IMR-90 (cell line): ENCODE measurements around the gene YRDC. TPM values are rescaled to one million over a fixed set of nuclear protein-coding genes. Genes with fewer than 3 reads are reported as not detected.

ENCODE experiments used
- ATAC-seq: fragments of 200-7000 bp; cut with Tn5 transposase; 2 replicates; pipeline ENCODE4 v1.9.1; 2020; ENCODE audit warnings: low read depth, mild to moderate bottlenecking, moderate library complexity
- BruUV-seq: library from RNA; stranded (reverse); fragments of 400-500 nt; replicated peaks from 2 replicates; lab custom pipeline; 2021; lab: Mats Ljungman, UMichigan
- CTCF ChIA-PET: fragments of 300-600 bp; formaldehyde crosslinking; extraction: SDS; loops from one replicate; lab custom pipeline; 2021; ENCODE audit warnings: antibody characterized with exemption; lab: Yijun Ruan, JAX
- POLR2A ChIA-PET: fragments of 300-600 bp; sonication (Branson Sonifier 250); formaldehyde crosslinking; loops from one replicate; lab custom pipeline; 2022; ENCODE audit warnings: antibody characterized with exemption; ENCODE audit not compliant: unreplicated experiment; lab: Charles Lee
- DNase-seq: peaks from one replicate; pipeline ENCODE4 v3.0.0; 2013
- H2AFZ ChIP-seq: replicated peaks from 2 replicates; pipeline ENCODE3; 2013; ENCODE audit warnings: low read length, mild to moderate bottlenecking; ENCODE audit not compliant: poor library complexity
- H2AK5ac ChIP-seq: 2 replicates; pipeline ENCODE4 v1.6.1; 2013; ENCODE audit warnings: low read depth, low read length, inconsistent platforms
- H2AK9ac ChIP-seq: replicated peaks from 2 replicates; pipeline ENCODE3; 2013; ENCODE audit warnings: mild to moderate bottlenecking, low read depth, low read length, moderate library complexity; ENCODE audit not compliant: poor library complexity
- H2BK120ac ChIP-seq: 2 replicates; pipeline ENCODE4 v1.6.1; 2013; ENCODE audit warnings: low read depth, low read length, inconsistent platforms
- H2BK15ac ChIP-seq: 3 replicates; pipeline ENCODE4 v1.6.1; 2013; ENCODE audit warnings: low read depth, low read length, inconsistent platforms
- H2BK20ac ChIP-seq: 2 replicates; pipeline ENCODE4 v1.6.1; 2013; ENCODE audit warnings: low read depth, mild to moderate bottlenecking, inconsistent platforms, low read length, moderate library complexity
- H2BK5ac ChIP-seq: 2 replicates; pipeline ENCODE4 v1.6.1; 2013; ENCODE audit warnings: mild to moderate bottlenecking, low read depth, low read length, inconsistent platforms; ENCODE audit not compliant: poor library complexity, severe bottlenecking
- H3K14ac ChIP-seq: replicated peaks from 2 replicates; pipeline ENCODE4 v1.6.1; 2013; ENCODE audit warnings: low read depth, low read length, inconsistent platforms
- H3K18ac ChIP-seq: 2 replicates; pipeline ENCODE4 v1.6.1; 2013; ENCODE audit warnings: low read depth, low read length, control low read depth
- H3K23ac ChIP-seq: 2 replicates; pipeline ENCODE4 v1.6.1; 2013; ENCODE audit warnings: low read depth, low read length, inconsistent platforms
- H3K27ac ChIP-seq: 2 replicates; pipeline ENCODE4 v1.5.1; 2013; ENCODE audit warnings: mild to moderate bottlenecking, control low read depth, low read length; ENCODE audit not compliant: insufficient read depth
- H3K27me3 ChIP-seq: 2 replicates; pipeline ENCODE4 v1.6.1; 2013; ENCODE audit warnings: low read length; ENCODE audit not compliant: control insufficient read depth, insufficient read depth
- H3K36me3 ChIP-seq: 2 replicates; pipeline ENCODE4 v1.6.1; 2013; ENCODE audit warnings: low read length, mixed read lengths; ENCODE audit not compliant: control insufficient read depth, insufficient read depth
- H3K4ac ChIP-seq: 2 replicates; pipeline ENCODE4 v1.6.1; 2013; ENCODE audit warnings: low read depth, low read length, inconsistent platforms
- H3K4me1 ChIP-seq: 2 replicates; pipeline ENCODE4 v1.6.1; 2013; ENCODE audit warnings: low read length, mixed read lengths; ENCODE audit not compliant: control insufficient read depth, insufficient read depth
- H3K4me2 ChIP-seq: 2 replicates; pipeline ENCODE4 v1.6.1; 2013; ENCODE audit warnings: low read depth, mild to moderate bottlenecking, control low read depth, low read length, moderate library complexity
- H3K4me3 ChIP-seq: 2 replicates; pipeline ENCODE4 v1.5.1; 2013; ENCODE audit warnings: low read depth, mild to moderate bottlenecking, control low read depth, low read length, moderate library complexity; ENCODE audit not compliant: insufficient read depth
- H3K56ac ChIP-seq: 2 replicates; pipeline ENCODE4 v1.6.1; 2013; ENCODE audit warnings: low read length, inconsistent platforms; ENCODE audit not compliant: insufficient read depth; ENCODE audit errors: extremely low read depth
- H3K79me1 ChIP-seq, 2 experiments: 2 replicates each; pipeline ENCODE4 v1.6.1; 2013; ENCODE audit warnings: low read length in 2 of 2, inconsistent platforms in 1 of 2, low read depth in 1 of 2
- H3K9ac ChIP-seq: 2 replicates; pipeline ENCODE4 v1.6.1; 2013; ENCODE audit warnings: low read depth, low read length, control low read depth
- H3K9me1 ChIP-seq: 2 replicates; pipeline ENCODE4 v1.6.1; 2013; ENCODE audit warnings: low read length, inconsistent platforms; ENCODE audit not compliant: insufficient read depth
- H3K9me3 ChIP-seq: 2 replicates; pipeline ENCODE4 v1.6.1; 2013; ENCODE audit warnings: low read length; ENCODE audit not compliant: control insufficient read depth, insufficient read depth
- H4K20me1 ChIP-seq: 2 replicates; pipeline ENCODE4 v1.6.1; 2013; ENCODE audit warnings: low read length, inconsistent platforms; ENCODE audit not compliant: insufficient read depth
- H4K5ac ChIP-seq: 2 replicates; pipeline ENCODE4 v1.6.1; 2013; ENCODE audit warnings: mild to moderate bottlenecking, low read depth, low read length, control low read depth
- H4K8ac ChIP-seq, 2 experiments: 2 replicates each; pipeline ENCODE4 v1.6.1; 2013; ENCODE audit warnings: low read depth in 2 of 2, low read length in 2 of 2, control low read depth in 1 of 2, inconsistent platforms in 1 of 2
- H4K91ac ChIP-seq: 2 replicates; pipeline ENCODE4 v1.6.1; 2013; ENCODE audit warnings: low read depth, low read length, inconsistent platforms; ENCODE audit not compliant: insufficient read depth
- BHLHE40 ChIP-seq: fragments of 150-350 bp; IDR thresholded peaks from 2 replicates; pipeline ENCODE4 v1.6.1; 2016; ENCODE audit warnings: mild to moderate bottlenecking, low read depth, low read length
- CEBPB ChIP-seq: IDR thresholded peaks from 2 replicates; pipeline ENCODE4 v1.6.1; 2012; ENCODE audit warnings: low read depth, low read length, improper control_type of control experiment
- CHD1 ChIP-seq: IDR thresholded peaks from 2 replicates; pipeline ENCODE4 v1.6.1; 2012; ENCODE audit warnings: low read depth, low read length, improper control_type of control experiment
- CTCF ChIP-seq: conservative IDR thresholded peaks from 2 replicates; pipeline ENCODE4 v1.5.1; 2012; ENCODE audit warnings: mild to moderate bottlenecking, low read depth, low read length, improper control_type of control experiment
- ELK1 ChIP-seq: fragments of 150-350 bp; IDR thresholded peaks from 2 replicates; pipeline ENCODE4 v1.6.1; 2016; ENCODE audit warnings: low read depth, mild to moderate bottlenecking, low read length, moderate library complexity, borderline replicate concordance
- FOS ChIP-seq: fragments of 150-350 bp; IDR thresholded peaks from 2 replicates; pipeline ENCODE4 v1.6.1; 2016; ENCODE audit warnings: low read depth, low read length
- MAFK ChIP-seq: IDR thresholded peaks from 2 replicates; pipeline ENCODE4 v1.6.1; 2012; ENCODE audit warnings: low read depth, low read length, improper control_type of control experiment
- MAZ ChIP-seq: IDR thresholded peaks from 2 replicates; pipeline ENCODE4 v1.6.1; 2012; ENCODE audit warnings: low read depth, mild to moderate bottlenecking, low read length, improper control_type of control experiment, moderate library complexity, borderline replicate concordance
- MXI1 ChIP-seq: IDR thresholded peaks from 2 replicates; pipeline ENCODE4 v1.6.1; 2012; ENCODE audit warnings: low read depth, mild to moderate bottlenecking, low read length, moderate library complexity, borderline replicate concordance
- NFE2L2 ChIP-seq: fragments of 150-350 bp; IDR thresholded peaks from 2 replicates; pipeline ENCODE4 v1.6.1; 2016; ENCODE audit warnings: low read depth, mild to moderate bottlenecking, low read length
- POLR2A ChIP-seq: IDR thresholded peaks from 2 replicates; pipeline ENCODE4 v1.6.1; 2012; ENCODE audit warnings: mild to moderate bottlenecking, low read depth, low read length
- RAD21 ChIP-seq: IDR thresholded peaks from 2 replicates; pipeline ENCODE4 v1.6.1; 2012; ENCODE audit warnings: low read length, improper control_type of control experiment
- RCOR1 ChIP-seq: IDR thresholded peaks from 2 replicates; pipeline ENCODE4 v1.6.1; 2012; ENCODE audit warnings: mild to moderate bottlenecking, low read length, improper control_type of control experiment; ENCODE audit not compliant: insufficient replicate concordance
- RFX5 ChIP-seq: IDR thresholded peaks from 2 replicates; pipeline ENCODE4 v1.8.0; 2012; ENCODE audit warnings: low read depth, mild to moderate bottlenecking, low read length, moderate library complexity
- SMC3 ChIP-seq: fragments of 150-350 bp; IDR thresholded peaks from 2 replicates; pipeline ENCODE4 v1.6.1; 2016; ENCODE audit warnings: low read depth, mild to moderate bottlenecking, antibody characterized with exemption, low read length, moderate library complexity
- WGBS, 2 experiments: methylation state at CpG; one replicate each; pipeline versions ENCODE4 v1.1.5 to v1.1.7; 2013; ENCODE audit warnings: missing lambda C conversion rate in 2 of 2; ENCODE audit not compliant: insufficient read length in 1 of 2; ENCODE audit errors: extremely low coverage in 2 of 2; 5-methylcytosine and 5-hydroxymethylcytosine counted together
- dilution Hi-C: fragments of 300-500 bp; cut with HindIII; formaldehyde crosslinking; loops from one replicate; pipeline ENCODE4 v1.14.3; 2018; ENCODE audit warnings: low sequenced_read_pairs; ENCODE audit not compliant: unreplicated experiment
- in situ Hi-C: fragments of 300-500 bp; cut with MboI; formaldehyde crosslinking; loops from 3 replicates; pipeline ENCODE4 v1.14.3; 2019; ENCODE audit warnings: low sequenced_read_pairs, inconsistent platforms, mixed read lengths
- intact Hi-C: fragments of 100-400 bp; cut with micrococcal nuclease; formaldehyde crosslinking; loops from 2 replicates; pipeline ENCODE4 v1.10.0; 2022
- polyA plus RNA-seq, 3 experiments: library from polyadenylated mRNA; depleted of rRNA; stranded (reverse); fragments of >200 nt; gene quantifications; 2 replicates each; pipeline ENCODE4 v1.2.3, GENCODE V29; 2012; ENCODE audit warnings: low replicate concordance in 1 of 3
- total RNA-seq: library from RNA; depleted of rRNA; stranded (reverse); fragments of >200 nt; gene quantifications from 2 replicates; pipeline ENCODE4 v1.2.3, GENCODE V29; 2012
- TF ChIP-seq, protein P1 (sequence below): fragments of 150-350 bp; IDR thresholded peaks from 2 replicates; pipeline ENCODE4 v1.6.1; 2017; ENCODE audit warnings: mild to moderate bottlenecking, antibody characterized with exemption, low read length, low read depth

YRDC gene
- total and polyA plus RNA-seq, 2 of the 4 experiments (the other 2 are of a cell fraction): 21.0 to 21.7 TPM

- CTCF ChIA-PET: no interaction called here
- H3K4me2 ChIP-seq: no peak overlapping the region
These were observed 41.9 kb downstream of the YRDC start for GRCh38 chr1:37765916-37766664.

More at GRCh38 chr1:37765916-37766664, 41.9 kb downstream of the YRDC start:
- Histone ChIP-seq H2BK15ac (no peak overlapping the region), H3K9me3 (no peaks in the 10 kb centered on the region; the same call in 1 of the 2 replicates), H2BK20ac (no peak overlapping the region), H3K27me3 (peaks cover 42% of the 10 kb centered on the region), H3K9ac (no peak overlapping the region), H3K18ac (no peak overlapping the region), H3K27ac (no peak overlapping the region), H3K79me1 (no peaks in the 10 kb centered on the region), H2BK5ac (no peak overlapping the region), H3K4ac (no peak overlapping the region), H4K91ac (no peak overlapping the region), H4K8ac (no peak overlapping the region), H4K5ac (no peak overlapping the region), H2AK9ac (no peak overlapping the region), H3K23ac (no peak overlapping the region), H2AK5ac (no peak overlapping the region), H3K9me1 (no peaks in the 10 kb centered on the region), H2AFZ (peak overlapping the region; percentile 58), H3K4me3 (no peak overlapping the region), H3K14ac (no peak overlapping the region), H3K4me1 (no peaks in the 10 kb centered on the region), H4K20me1 (no peaks in the 10 kb centered on the region), H3K56ac (no peak overlapping the region), H3K36me3 (no peaks in the 10 kb centered on the region), H2BK120ac (no peak overlapping the region)
- DNase-seq (no peak), ATAC-seq (no peak; the same call in 1 of the 2 replicates)
- in situ Hi-C loops (no loop called here), intact Hi-C loops (no loop called here), dilution Hi-C loops (no loop called here)
- BruUV-seq: no TSS peak
- POLR2A ChIA-PET: no interaction called here
- 4% methylated on average over 9 of the region's 27 CpGs; no CpG with 5 or more reads in 1 of the 2 experiments for WGBS, 2 experiments
- TF ChIP-seq CHD1: no peak
- TF ChIP-seq RCOR1: no peak
- TF ChIP-seq CEBPB: no peak
- TF ChIP-seq, protein P1, sequence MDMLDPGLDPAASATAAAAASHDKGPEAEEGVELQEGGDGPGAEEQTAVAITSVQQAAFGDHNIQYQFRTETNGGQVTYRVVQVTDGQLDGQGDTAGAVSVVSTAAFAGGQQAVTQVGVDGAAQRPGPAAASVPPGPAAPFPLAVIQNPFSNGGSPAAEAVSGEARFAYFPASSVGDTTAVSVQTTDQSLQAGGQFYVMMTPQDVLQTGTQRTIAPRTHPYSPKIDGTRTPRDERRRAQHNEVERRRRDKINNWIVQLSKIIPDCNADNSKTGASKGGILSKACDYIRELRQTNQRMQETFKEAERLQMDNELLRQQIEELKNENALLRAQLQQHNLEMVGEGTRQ: no peak
- no peak for TF ChIP-seq MAFK
- TF ChIP-seq SMC3: no peak
- TF ChIP-seq ELK1: no peak
- no peak for TF ChIP-seq MXI1
- no peak for TF ChIP-seq RAD21
- no peak for TF ChIP-seq NFE2L2
- TF ChIP-seq CTCF: no peak
- TF ChIP-seq BHLHE40: no peak
- no peak for TF ChIP-seq POLR2A
- TF ChIP-seq MAZ: no peak
- TF ChIP-seq RFX5: no peak
- no peak for TF ChIP-seq FOS
